Measurements from ENCODE around the gene ASIC4. TPM values are rescaled to one million over a fixed set of nuclear protein-coding genes. Genes with fewer than 3 reads are reported as not detected.

The ASIC4 gene, protein sequence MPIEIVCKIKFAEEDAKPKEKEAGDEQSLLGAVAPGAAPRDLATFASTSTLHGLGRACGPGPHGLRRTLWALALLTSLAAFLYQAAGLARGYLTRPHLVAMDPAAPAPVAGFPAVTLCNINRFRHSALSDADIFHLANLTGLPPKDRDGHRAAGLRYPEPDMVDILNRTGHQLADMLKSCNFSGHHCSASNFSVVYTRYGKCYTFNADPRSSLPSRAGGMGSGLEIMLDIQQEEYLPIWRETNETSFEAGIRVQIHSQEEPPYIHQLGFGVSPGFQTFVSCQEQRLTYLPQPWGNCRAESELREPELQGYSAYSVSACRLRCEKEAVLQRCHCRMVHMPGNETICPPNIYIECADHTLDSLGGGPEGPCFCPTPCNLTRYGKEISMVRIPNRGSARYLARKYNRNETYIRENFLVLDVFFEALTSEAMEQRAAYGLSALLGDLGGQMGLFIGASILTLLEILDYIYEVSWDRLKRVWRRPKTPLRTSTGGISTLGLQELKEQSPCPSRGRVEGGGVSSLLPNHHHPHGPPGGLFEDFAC
- polyA plus RNA-seq = under 1 TPM in 2 of 4 donors, not detected in 2; 0.04 to 0.10 TPM
- long read RNA-seq, donor 1 = 0 reads
- long read RNA-seq, donor 2 = 0 reads
- long read RNA-seq, donor 3 = 0 reads
- long read RNA-seq, donor 4 = 0 reads
- long read RNA-seq, donor 5 = 0 reads
- long read RNA-seq, donor 6 = 0 reads
- long read RNA-seq, donor 7 = 0 reads
- long read RNA-seq, donor 8 = 0 reads
- long read RNA-seq, donor 9 = 0 reads
- long read RNA-seq, donor 10, partial matches to known transcripts = 0 of 1 reads
- long read RNA-seq, donor 10, other reads (novel, unspliced or antisense) = 0 of 1 reads

DNA sequence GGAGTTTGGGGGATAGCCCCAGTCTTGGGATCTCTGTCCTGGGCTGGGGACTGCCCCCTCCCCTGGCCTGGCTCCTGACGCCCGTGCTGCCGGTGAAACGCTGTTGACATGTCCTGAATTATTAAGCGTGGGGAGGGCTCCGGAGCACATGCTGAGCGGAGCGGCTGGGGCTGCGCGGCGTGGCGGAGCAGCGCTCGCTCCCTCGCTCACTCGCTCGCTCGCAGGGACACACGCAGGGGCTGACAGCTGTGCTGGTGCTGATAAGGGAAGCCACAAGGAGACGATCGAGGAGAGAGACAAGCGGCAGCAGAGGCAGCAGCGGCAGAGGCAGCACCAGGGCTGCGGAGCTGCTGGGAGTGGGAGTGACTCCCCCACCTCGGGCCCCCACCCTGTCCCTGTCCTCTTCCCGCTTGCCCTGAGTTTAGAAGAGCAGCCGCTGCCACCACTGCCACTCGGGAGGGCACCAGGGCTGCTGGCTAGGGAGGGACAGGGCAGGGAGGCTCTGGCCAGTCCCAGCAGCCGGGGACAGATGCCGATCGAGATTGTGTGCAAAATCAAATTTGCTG lies at the start of gene ASIC4:
Gene ASIC4, plus strand, starts transcription at position 287 of the 566 bp plus-strand sequence. Its CDS starts 243 bp downstream, at position 530.
- Histone ChIP-seq H3K4me3 (ENCODE audit: low read depth in 1 of 3, low read length in 3 of 3) (no peak within 1 kb of the TSS), H3K27me3 (ENCODE audit: control insufficient read depth in 3 of 3, insufficient read depth in 3 of 3, low read length in 3 of 3) (peaks cover 11 to 92% (median 45%) of the 10 kb centered on the region in 3 donors), H3K4me1 (ENCODE audit: control insufficient read depth in 3 of 3, insufficient read depth in 2 of 3, low read depth in 1 of 3, low read length in 2 of 3) (peaks cover 0 to 29% (median 2%) of the 10 kb centered on the region in 3 donors), H3K27ac (ENCODE audit: low read depth in 1 of 3, low read length in 2 of 3) (no peak within 1 kb of the TSS), H3K9me3 (ENCODE audit: control insufficient read depth in 2 of 2, insufficient read depth in 1 of 2, low read depth in 1 of 2, low read length in 1 of 2) (peaks cover 0 to 6% of the 10 kb centered on the region in 2 donors), H3K36me3 (ENCODE audit: control insufficient read depth in 3 of 3, insufficient read depth in 2 of 3, low read depth in 1 of 3, low read length in 3 of 3) (no peaks in the 10 kb centered on the region)
- 5 to 9% (median 7%) methylated on average over 27 to 31 of the region's 31 CpGs for WGBS, 3 donors
- FAIRE-seq (no peak), DNase-seq (no peak)

DNA sequence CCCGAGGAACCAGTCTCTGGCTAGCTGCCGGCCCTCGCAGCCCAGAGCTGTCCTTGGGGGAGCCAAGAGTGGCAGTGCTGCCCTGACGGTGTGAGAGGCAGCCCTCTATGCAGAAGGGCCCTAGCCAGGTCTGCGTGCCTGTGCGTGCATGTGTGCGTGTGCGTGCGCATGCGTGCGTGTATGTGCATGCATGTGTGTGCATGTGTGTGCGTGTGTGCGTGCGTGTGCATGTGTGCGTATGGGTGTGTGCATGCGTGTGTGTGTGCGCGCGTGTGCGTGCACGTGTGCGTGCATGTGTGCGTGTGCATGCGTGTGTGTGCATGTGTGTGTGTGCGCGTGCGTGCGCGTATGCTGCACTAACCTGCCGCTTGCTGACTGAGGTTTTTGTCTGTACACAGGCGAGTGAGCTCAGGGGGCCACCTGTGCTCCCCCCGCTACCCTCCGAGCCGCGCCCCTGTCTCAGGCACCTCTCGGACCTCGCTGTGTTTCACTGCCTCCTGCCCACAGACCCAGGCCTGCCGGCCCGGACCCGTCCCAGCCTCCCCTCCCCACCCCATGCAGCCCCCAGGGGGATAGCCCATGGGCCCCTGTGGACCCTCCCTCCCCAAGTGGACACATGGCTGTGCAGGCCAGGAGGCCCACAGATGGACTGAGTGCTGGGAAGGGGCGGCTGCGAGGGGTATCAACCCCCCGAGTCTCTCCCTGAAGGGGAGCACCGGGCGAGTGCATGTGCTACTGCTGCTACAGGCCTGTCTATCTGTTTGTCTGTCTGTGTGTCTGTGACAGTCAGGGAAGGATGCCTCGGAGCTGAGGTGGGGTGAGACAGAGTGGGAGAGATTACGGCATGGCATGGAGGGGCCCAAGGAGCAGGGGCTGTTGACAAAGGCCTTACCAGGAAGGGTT lies 48.4 kb upstream of the ASIC4 start:
- DNase-seq (no peak), FAIRE-seq (no peak)
- Histone ChIP-seq H3K9me3 (ENCODE audit: control insufficient read depth in 2 of 2, insufficient read depth in 1 of 2, low read depth in 1 of 2, low read length in 1 of 2) (no peaks in the 10 kb centered on the region), H3K27ac (ENCODE audit: low read depth in 1 of 3, low read length in 2 of 3) (no peak overlapping the region), H3K27me3 (ENCODE audit: control insufficient read depth in 3 of 3, insufficient read depth in 3 of 3, low read length in 3 of 3) (no peaks in the 10 kb centered on the region), H3K4me1 (ENCODE audit: control insufficient read depth in 3 of 3, insufficient read depth in 2 of 3, low read depth in 1 of 3, low read length in 2 of 3) (no peaks in the 10 kb centered on the region), H3K36me3 (ENCODE audit: control insufficient read depth in 3 of 3, insufficient read depth in 2 of 3, low read depth in 1 of 3, low read length in 3 of 3) (peaks cover 0 to 29% (median 0%) of the 10 kb centered on the region in 3 donors), H3K4me3 (ENCODE audit: low read depth in 1 of 3, low read length in 3 of 3) (no peak overlapping the region)
- WGBS, 3 donors = 86 to 93% (median 92%) methylated on average over 44 to 47 of the region's 47 CpGs

DNA sequence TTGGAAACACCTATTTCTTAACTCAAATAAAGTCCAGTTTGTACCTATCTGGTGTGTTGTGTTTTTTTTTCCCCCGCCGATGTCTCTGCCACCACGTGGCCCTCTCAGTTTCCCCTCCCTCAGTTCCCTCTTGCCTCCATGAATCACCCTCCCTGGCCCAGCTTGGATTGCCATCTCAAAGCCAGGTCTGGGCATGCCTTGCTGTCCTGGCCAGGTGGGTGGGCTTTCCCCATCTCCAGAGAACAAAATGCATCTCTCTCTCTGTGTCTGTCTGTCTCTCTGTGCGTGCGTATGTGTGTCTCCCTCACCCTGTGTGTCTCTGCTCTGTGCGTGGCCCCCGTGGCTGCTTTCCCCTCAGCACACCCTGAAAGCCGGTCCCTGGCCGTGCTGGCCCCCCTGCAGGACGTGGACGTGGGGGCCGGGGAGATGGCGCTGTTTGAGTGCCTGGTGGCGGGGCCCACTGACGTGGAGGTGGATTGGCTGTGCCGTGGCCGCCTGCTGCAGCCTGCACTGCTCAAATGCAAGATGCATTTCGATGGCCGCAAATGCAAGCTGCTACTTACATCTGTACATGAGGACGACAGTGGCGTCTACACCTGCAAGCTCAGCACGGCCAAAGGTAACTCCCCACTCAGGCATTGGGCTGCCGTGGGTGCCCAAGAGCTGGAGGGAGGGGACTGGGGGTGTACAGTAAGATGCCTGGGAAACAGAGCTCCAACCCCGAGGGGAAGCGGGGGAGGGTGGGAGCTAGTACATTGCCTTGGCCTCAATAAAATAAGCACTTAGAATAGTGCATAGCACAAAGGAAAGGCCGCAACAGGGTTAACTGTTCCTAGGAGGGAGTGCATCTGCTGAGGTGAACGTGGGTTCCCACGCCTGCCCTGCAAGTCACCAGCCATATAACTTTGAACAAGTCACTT lies 47.2 kb upstream of the ASIC4 start:
- Histone ChIP-seq H3K9me3 (ENCODE audit: control insufficient read depth in 2 of 2, insufficient read depth in 1 of 2, low read depth in 1 of 2, low read length in 1 of 2) (no peaks in the 10 kb centered on the region), H3K36me3 (ENCODE audit: control insufficient read depth in 3 of 3, insufficient read depth in 2 of 3, low read depth in 1 of 3, low read length in 3 of 3) (peaks cover 0 to 22% (median 0%) of the 10 kb centered on the region in 3 donors), H3K4me3 (ENCODE audit: low read depth in 1 of 3, low read length in 3 of 3) (no peak overlapping the region), H3K27ac (ENCODE audit: low read depth in 1 of 3, low read length in 2 of 3) (no peak overlapping the region), H3K27me3 (ENCODE audit: control insufficient read depth in 3 of 3, insufficient read depth in 3 of 3, low read length in 3 of 3) (no peaks in the 10 kb centered on the region), H3K4me1 (ENCODE audit: control insufficient read depth in 3 of 3, insufficient read depth in 2 of 3, low read depth in 1 of 3, low read length in 2 of 3) (no peaks in the 10 kb centered on the region)
- 72 to 81% (median 73%) methylated on average over 28 of the region's 28 CpGs for WGBS, 3 donors
- no peak for DNase-seq
- no peak for FAIRE-seq

DNA sequence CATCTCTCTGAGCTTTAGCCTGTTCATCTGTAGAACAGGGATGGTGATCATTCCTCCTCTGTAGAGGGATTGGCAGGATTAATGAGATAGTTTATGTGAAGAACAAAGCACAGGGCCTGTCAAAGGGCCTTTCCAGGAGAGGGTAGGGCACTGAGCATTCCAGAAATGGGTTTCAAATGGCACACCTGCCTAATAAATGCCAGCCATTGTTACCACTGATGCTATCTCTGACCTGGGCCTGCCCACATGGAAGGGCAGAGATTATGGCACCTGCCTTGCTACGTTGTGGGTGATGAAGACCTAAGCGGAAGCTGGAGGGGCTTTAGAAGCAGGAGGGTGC lies 46.6 kb upstream of the ASIC4 start:
- peaks cover 0 to 17% (median 0%) of the 10 kb centered on the region in 3 donors for H3K36me3 ChIP-seq (ENCODE audit: control insufficient read depth in 3 of 3, insufficient read depth in 2 of 3, low read depth in 1 of 3, low read length in 3 of 3)
- H3K27me3 ChIP-seq (ENCODE audit: control insufficient read depth in 3 of 3, insufficient read depth in 3 of 3, low read length in 3 of 3) = no peaks in the 10 kb centered on the region
- DNase-seq (peak in 1 of 2 donors; percentile 17), FAIRE-seq (no peak)
- no peaks in the 10 kb centered on the region for H3K4me1 ChIP-seq (ENCODE audit: control insufficient read depth in 3 of 3, insufficient read depth in 2 of 3, low read depth in 1 of 3, low read length in 2 of 3)
- no peaks in the 10 kb centered on the region for H3K9me3 ChIP-seq (ENCODE audit: control insufficient read depth in 2 of 2, insufficient read depth in 1 of 2, low read depth in 1 of 2, low read length in 1 of 2)
- no peak overlapping the region for H3K4me3 ChIP-seq (ENCODE audit: low read depth in 1 of 3, low read length in 3 of 3)
- no peak overlapping the region for H3K27ac ChIP-seq (ENCODE audit: low read depth in 1 of 3, low read length in 2 of 3)
- WGBS, 3 donors = 21 to 60% (median 42%) methylated on average over 2 of the region's 2 CpGs

DNA sequence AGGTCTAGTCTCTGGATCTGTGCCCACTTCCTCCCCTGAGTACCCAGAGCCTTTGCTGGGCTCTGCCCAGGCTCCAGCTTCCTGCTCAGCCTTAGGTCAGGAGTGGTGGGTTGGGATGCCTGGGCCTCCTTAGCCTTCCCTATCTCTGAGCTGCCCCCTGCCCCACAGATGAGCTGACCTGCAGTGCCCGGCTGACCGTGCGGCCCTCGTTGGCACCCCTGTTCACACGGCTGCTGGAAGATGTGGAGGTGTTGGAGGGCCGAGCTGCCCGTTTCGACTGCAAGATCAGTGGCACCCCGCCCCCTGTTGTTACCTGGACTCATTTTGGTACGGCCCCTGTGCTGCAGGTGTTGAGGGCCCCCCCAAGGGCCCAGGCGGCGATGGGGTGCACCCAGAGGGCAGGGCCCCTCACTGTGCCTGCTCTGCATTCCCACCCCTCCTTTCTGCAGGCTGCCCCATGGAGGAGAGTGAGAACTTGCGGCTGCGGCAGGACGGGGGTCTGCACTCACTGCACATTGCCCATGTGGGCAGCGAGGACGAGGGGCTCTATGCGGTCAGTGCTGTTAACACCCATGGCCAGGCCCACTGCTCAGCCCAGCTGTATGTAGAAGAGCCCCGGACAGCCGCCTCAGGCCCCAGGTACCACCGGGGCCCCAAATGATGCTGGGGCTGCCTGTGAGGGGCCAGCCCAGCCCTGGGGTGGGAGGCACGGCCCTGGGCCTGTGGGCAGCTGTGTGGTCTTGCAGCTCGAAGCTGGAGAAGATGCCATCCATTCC lies 45.7 kb upstream of the ASIC4 start:
- no peak overlapping the region for H3K4me3 ChIP-seq (ENCODE audit: low read depth in 1 of 3, low read length in 3 of 3)
- H3K27ac ChIP-seq (ENCODE audit: low read depth in 1 of 3, low read length in 2 of 3) = no peak overlapping the region
- no peak for FAIRE-seq
- H3K36me3 ChIP-seq (ENCODE audit: control insufficient read depth in 3 of 3, insufficient read depth in 2 of 3, low read depth in 1 of 3, low read length in 3 of 3) = peaks cover 0 to 17% (median 0%) of the 10 kb centered on the region in 3 donors
- no peaks in the 10 kb centered on the region for H3K4me1 ChIP-seq (ENCODE audit: control insufficient read depth in 3 of 3, insufficient read depth in 2 of 3, low read depth in 1 of 3, low read length in 2 of 3)
- no peaks in the 10 kb centered on the region for H3K9me3 ChIP-seq (ENCODE audit: control insufficient read depth in 2 of 2, insufficient read depth in 1 of 2, low read depth in 1 of 2, low read length in 1 of 2)
- H3K27me3 ChIP-seq (ENCODE audit: control insufficient read depth in 3 of 3, insufficient read depth in 3 of 3, low read length in 3 of 3) = no peaks in the 10 kb centered on the region
- DNase-seq = no peak
- 89 to 90% (median 90%) methylated on average over 22 to 23 of the region's 23 CpGs for WGBS, 3 donors

DNA sequence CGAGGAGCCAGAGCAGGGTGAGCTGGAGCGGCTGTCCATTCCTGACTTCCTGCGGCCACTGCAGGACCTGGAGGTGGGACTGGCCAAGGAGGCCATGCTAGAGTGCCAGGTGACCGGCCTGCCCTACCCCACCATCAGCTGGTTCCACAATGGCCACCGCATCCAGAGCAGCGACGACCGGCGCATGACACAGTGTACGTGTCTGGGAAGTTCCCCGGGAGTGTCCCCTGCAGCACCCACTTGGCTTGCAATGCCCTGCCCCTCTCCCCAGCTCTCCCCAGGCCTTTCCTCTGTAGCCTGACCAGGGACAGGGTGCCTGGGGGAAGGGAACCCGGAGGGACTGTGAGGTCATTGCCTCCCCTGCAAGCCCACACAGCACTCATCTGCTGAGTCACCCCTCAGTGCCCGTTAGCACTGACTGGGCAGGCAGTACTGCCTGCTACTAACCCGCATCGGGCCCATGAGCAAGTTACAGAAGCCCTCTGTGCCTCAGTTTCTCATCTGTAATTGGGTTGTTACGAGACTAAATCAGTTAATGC lies 45.0 kb upstream of the ASIC4 start:
- no peak overlapping the region for H3K27ac ChIP-seq (ENCODE audit: low read depth in 1 of 3, low read length in 2 of 3)
- no peak overlapping the region for H3K4me3 ChIP-seq (ENCODE audit: low read depth in 1 of 3, low read length in 3 of 3)
- 88 to 92% (median 89%) methylated on average over 15 to 16 of the region's 16 CpGs for WGBS, 3 donors
- DNase-seq = no peak
- no peaks in the 10 kb centered on the region for H3K27me3 ChIP-seq (ENCODE audit: control insufficient read depth in 3 of 3, insufficient read depth in 3 of 3, low read length in 3 of 3)
- peaks cover 0 to 16% (median 0%) of the 10 kb centered on the region in 3 donors for H3K36me3 ChIP-seq (ENCODE audit: control insufficient read depth in 3 of 3, insufficient read depth in 2 of 3, low read depth in 1 of 3, low read length in 3 of 3)
- FAIRE-seq = no peak
- H3K9me3 ChIP-seq (ENCODE audit: control insufficient read depth in 2 of 2, insufficient read depth in 1 of 2, low read depth in 1 of 2, low read length in 1 of 2) = no peaks in the 10 kb centered on the region
- no peaks in the 10 kb centered on the region for H3K4me1 ChIP-seq (ENCODE audit: control insufficient read depth in 3 of 3, insufficient read depth in 2 of 3, low read depth in 1 of 3, low read length in 2 of 3)

DNA sequence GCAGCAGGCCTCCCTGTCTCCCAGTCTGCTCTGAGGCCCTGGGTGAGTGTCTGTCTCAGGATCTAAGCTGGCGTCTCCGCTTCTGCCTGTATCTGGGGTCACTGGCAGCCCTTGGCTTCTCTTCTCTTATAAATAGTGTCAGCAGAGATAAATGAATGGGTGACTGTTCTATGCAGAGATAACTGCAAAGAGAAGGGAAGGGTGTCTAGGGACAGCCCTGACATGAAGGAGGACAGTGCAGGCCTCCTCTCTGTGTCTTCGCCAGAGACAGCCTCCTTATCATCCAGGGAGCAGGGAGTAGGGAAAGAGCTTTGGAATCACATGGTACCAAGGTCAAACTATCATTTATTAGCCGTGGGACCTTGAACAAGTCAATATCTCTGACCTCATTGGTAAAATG lies 43.9 kb upstream of the ASIC4 start:
- 50 to 67% (median 62%) methylated on average over 4 of the region's 4 CpGs for WGBS, 3 donors
- H3K9me3 ChIP-seq (ENCODE audit: control insufficient read depth in 2 of 2, insufficient read depth in 1 of 2, low read depth in 1 of 2, low read length in 1 of 2) = no peaks in the 10 kb centered on the region
- peaks cover 0 to 8% (median 0%) of the 10 kb centered on the region in 3 donors for H3K36me3 ChIP-seq (ENCODE audit: control insufficient read depth in 3 of 3, insufficient read depth in 2 of 3, low read depth in 1 of 3, low read length in 3 of 3)
- FAIRE-seq (no peak), DNase-seq (no peak)
- H3K27me3 ChIP-seq (ENCODE audit: control insufficient read depth in 3 of 3, insufficient read depth in 3 of 3, low read length in 3 of 3) = peaks cover 0 to 2% (median 0%) of the 10 kb centered on the region in 3 donors
- H3K4me3 ChIP-seq (ENCODE audit: low read depth in 1 of 3, low read length in 3 of 3) = no peak overlapping the region
- H3K4me1 ChIP-seq (ENCODE audit: control insufficient read depth in 3 of 3, insufficient read depth in 2 of 3, low read depth in 1 of 3, low read length in 2 of 3) = no peaks in the 10 kb centered on the region
- H3K27ac ChIP-seq (ENCODE audit: low read depth in 1 of 3, low read length in 2 of 3) = no peak overlapping the region
